Panc1 (cell line): Measurements from ENCODE around the gene EGR1.

Experiments used
- POLR2AphosphoS5 ChIP-seq: IDR thresholded peaks from 2 replicates; pipeline ENCODE4 v1.6.1; 2012; ENCODE audit warnings: mild to moderate bottlenecking, low read depth, low read length, moderate library complexity
- SIN3A ChIP-seq: IDR thresholded peaks from 2 replicates; pipeline ENCODE4 v1.6.1; 2012; ENCODE audit warnings: low read depth, mild to moderate bottlenecking, low read length, moderate library complexity, borderline replicate concordance; ENCODE audit not compliant: insufficient read depth
- TF ChIP-seq, protein P1 (sequence below): fragments of 450-650 bp; IDR thresholded peaks from 2 replicates; pipeline ENCODE4 v1.5.1; 2017; ENCODE audit warnings: mild to moderate bottlenecking

DNA sequence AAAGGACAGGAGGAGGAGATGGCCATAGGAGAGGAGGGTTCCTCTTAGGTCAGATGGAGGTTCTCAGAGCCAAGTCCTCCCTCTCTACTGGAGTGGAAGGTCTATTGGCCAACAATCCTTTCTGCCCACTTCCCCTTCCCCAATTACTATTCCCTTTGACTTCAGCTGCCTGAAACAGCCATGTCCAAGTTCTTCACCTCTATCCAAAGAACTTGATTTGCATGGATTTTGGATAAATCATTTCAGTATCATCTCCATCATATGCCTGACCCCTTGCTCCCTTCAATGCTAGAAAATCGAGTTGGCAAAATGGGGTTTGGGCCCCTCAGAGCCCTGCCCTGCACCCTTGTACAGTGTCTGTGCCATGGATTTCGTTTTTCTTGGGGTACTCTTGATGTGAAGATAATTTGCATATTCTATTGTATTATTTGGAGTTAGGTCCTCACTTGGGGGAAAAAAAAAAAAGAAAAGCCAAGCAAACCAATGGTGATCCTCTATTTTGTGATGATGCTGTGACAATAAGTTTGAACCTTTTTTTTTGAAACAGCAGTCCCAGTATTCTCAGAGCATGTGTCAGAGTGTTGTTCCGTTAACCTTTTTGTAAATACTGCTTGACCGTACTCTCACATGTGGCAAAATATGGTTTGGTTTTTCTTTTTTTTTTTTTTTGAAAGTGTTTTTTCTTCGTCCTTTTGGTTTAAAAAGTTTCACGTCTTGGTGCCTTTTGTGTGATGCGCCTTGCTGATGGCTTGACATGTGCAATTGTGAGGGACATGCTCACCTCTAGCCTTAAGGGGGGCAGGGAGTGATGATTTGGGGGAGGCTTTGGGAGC lies 3.1 kb downstream of the EGR1 start:
- TF ChIP-seq, protein P1, sequence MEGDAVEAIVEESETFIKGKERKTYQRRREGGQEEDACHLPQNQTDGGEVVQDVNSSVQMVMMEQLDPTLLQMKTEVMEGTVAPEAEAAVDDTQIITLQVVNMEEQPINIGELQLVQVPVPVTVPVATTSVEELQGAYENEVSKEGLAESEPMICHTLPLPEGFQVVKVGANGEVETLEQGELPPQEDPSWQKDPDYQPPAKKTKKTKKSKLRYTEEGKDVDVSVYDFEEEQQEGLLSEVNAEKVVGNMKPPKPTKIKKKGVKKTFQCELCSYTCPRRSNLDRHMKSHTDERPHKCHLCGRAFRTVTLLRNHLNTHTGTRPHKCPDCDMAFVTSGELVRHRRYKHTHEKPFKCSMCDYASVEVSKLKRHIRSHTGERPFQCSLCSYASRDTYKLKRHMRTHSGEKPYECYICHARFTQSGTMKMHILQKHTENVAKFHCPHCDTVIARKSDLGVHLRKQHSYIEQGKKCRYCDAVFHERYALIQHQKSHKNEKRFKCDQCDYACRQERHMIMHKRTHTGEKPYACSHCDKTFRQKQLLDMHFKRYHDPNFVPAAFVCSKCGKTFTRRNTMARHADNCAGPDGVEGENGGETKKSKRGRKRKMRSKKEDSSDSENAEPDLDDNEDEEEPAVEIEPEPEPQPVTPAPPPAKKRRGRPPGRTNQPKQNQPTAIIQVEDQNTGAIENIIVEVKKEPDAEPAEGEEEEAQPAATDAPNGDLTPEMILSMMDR = no peak
- TF ChIP-seq POLR2AphosphoS5 (no peak), SIN3A (no peak)
